Ishikawa (cell line): ENCODE measurements around the gene S100A14.

ENCODE experiments used
- CEBPB ChIP-seq: IDR thresholded peaks from 2 replicates; pipeline ENCODE4 v1.6.1; 2012
- CREB1 ChIP-seq: IDR thresholded peaks from 2 replicates; pipeline ENCODE4 v1.6.1; 2012; ENCODE audit warnings: low read depth
- EGR1 ChIP-seq: IDR thresholded peaks from 2 replicates; pipeline ENCODE4 v1.6.1; 2012
- EP300 ChIP-seq: IDR thresholded peaks from 2 replicates; pipeline ENCODE4 v1.6.1; 2012; ENCODE audit warnings: borderline replicate concordance
- FOXM1 ChIP-seq: IDR thresholded peaks from 2 replicates; pipeline ENCODE4 v1.6.1; 2012; ENCODE audit warnings: low read depth, borderline replicate concordance
- MAX ChIP-seq: IDR thresholded peaks from 2 replicates; pipeline ENCODE4 v1.6.1; 2012
- NFIC ChIP-seq: IDR thresholded peaks from 2 replicates; pipeline ENCODE4 v1.6.1; 2012
- RAD21 ChIP-seq: IDR thresholded peaks from 2 replicates; pipeline ENCODE4 v1.6.1; 2012; ENCODE audit warnings: low read depth
- REST ChIP-seq: IDR thresholded peaks from 2 replicates; pipeline ENCODE4 v1.6.1; 2012; ENCODE audit warnings: low read depth, mild to moderate bottlenecking
- TAF1 ChIP-seq: IDR thresholded peaks from 2 replicates; pipeline ENCODE4 v1.6.1; 2012; ENCODE audit warnings: low read depth, mild to moderate bottlenecking
- TCF12 ChIP-seq: IDR thresholded peaks from 2 replicates; pipeline ENCODE4 v1.6.1; 2012; ENCODE audit warnings: low read depth
- TEAD4 ChIP-seq: IDR thresholded peaks from 2 replicates; pipeline ENCODE4 v1.6.1; 2012
- YY1 ChIP-seq: IDR thresholded peaks from 2 replicates; pipeline ENCODE4 v1.6.1; 2012; ENCODE audit warnings: low read depth
- ZBTB7A ChIP-seq: IDR thresholded peaks from 2 replicates; pipeline ENCODE4 v1.6.1; 2012; ENCODE audit warnings: low read depth

- TF ChIP-seq YY1 (no peak), RAD21 (no peak), REST (no peak), EP300 (no peak), FOXM1 (no peak), EGR1 (no peak), MAX (no peak), TAF1 (no peak), TCF12 (no peak), NFIC (no peak), TEAD4 (no peak), ZBTB7A (no peak), CEBPB (no peak), CREB1 (no peak)
Measured at GRCh38 chr1:153598309-153599172, 17.6 kb downstream of the S100A14 start.
